WI38 (cell line): ENCODE data around the gene LY6G6F.

Experiments used
- H3K4me3 ChIP-seq: 2 replicates; pipeline ENCODE4 v1.5.1; 2011; ENCODE audit warnings: low read depth, mild to moderate bottlenecking, control low read depth, low read length
- TF ChIP-seq, protein P1 (sequence below): IDR thresholded peaks from 2 replicates; pipeline ENCODE4 v1.5.1; 2012; ENCODE audit warnings: low read depth, mild to moderate bottlenecking, control low read depth, low read length

LY6G6F gene

DNA sequence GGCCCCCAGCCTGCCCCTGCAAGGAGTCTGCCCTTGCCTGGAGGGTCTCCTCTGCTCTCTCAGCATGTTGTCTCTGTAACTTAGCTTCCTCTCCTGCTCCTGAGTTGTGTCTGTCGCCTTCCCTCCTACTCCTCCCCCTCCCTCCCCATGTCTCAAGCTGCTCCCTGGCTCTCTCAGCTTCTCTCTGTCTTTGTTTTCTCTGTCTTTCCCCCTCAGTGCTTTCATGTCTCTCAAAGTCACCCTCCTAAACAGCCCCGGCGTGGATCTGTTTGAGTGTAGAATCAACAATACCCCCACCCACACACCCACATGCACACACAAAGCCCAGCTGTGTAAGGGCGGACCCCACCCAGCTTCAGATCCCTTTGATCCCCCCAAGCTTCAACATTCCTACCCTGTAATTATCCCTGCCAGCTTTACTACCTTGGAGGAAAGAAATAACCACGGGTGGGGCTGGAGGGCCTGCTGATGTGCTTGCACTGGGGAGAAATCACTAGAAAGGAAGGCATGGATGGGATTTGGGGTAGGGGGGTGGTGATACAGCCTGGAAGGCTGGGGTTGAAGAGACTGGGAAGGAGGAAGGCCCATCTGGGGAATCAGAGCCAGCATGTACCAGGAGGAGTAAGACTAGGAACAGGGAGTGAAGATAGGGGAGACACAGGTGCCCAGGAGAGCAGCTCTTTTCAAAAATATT lies 7.5 kb downstream of the LY6G6F start:
- no peak overlapping the region for H3K4me3 ChIP-seq
- TF ChIP-seq, protein P1, sequence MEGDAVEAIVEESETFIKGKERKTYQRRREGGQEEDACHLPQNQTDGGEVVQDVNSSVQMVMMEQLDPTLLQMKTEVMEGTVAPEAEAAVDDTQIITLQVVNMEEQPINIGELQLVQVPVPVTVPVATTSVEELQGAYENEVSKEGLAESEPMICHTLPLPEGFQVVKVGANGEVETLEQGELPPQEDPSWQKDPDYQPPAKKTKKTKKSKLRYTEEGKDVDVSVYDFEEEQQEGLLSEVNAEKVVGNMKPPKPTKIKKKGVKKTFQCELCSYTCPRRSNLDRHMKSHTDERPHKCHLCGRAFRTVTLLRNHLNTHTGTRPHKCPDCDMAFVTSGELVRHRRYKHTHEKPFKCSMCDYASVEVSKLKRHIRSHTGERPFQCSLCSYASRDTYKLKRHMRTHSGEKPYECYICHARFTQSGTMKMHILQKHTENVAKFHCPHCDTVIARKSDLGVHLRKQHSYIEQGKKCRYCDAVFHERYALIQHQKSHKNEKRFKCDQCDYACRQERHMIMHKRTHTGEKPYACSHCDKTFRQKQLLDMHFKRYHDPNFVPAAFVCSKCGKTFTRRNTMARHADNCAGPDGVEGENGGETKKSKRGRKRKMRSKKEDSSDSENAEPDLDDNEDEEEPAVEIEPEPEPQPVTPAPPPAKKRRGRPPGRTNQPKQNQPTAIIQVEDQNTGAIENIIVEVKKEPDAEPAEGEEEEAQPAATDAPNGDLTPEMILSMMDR: no peak

DNA sequence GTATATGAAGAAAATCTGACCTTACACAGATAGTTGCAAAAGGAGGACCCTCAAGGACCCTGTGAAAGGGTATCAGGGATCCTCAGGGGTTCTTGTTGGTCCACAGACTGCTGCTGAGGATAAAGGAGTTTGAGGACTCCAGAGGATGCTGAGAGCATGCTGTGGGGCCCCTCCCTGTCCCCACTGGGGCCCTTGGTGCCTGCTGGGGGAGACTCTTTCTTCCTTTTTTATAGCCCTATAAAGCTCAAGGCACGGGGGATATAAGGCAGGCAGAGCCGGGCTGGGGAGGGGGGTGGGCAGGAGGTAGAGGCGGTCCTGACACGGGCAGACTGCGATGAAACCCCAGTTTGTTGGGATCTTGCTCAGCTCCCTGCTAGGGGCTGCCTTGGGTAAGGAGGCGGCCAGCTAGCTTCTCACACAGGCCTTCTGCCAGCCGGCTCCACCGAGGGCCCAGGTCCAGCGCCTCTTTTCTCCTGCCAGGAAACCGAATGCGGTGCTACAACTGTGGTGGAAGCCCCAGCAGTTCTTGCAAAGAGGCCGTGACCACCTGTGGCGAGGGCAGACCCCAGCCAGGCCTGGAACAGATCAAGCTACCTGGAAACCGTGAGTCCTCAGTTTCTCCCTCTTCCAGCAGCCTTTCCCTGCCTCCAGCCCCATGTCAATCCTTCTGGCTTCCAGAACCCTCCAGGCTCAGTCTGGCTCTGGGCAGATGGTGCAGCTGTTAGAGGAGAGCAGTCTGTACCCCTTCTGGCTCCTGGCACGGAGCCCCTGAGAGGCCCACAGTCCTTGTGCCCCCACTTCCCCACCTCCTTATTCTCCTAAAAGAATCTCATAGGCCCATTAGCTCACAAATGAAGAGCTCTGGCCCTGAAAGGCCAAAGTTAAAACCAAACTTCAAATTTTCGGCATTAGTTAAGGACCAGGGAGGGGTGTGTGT lies 8.6 kb downstream of the LY6G6F start, which contains the start of gene LY6G6D:
TSS of gene LY6G6D (plus strand) at position 327 of the 937 bp plus-strand sequence. CDS start at position 335, 8 bp downstream.
- TF ChIP-seq, protein P1: no peak
- no peak within 1 kb of the TSS for H3K4me3 ChIP-seq

DNA sequence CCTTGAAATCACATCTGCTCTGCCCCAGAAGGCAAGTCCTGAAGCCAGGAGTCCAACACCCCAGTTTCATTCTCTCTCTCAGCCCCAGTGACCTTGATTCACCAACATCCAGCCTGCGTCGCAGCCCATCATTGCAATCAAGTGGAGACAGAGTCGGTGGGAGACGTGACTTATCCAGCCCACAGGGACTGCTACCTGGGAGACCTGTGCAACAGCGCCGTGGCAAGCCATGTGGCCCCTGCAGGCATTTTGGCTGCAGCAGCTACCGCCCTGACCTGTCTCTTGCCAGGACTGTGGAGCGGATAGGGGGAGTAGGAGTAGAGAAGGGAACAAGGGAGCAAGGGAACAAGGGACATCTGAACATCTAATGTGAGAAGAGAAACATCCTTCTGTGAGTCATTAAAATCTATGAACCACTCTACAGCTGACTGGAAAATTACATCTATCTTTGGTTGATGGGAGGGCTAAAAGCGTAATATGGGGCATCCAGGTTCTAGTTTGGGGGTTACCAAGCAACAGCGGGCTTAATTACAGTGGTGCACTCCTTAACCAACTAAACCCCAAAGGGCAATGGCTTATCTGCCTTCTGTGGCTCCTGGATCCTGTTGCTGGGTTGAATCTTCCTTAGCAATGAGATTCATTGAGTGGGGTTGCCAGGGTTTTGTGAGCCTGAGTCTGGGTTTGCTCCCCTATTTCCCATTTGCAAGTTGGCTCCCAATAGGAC lies 11.0 kb downstream of the LY6G6F start:
- H3K4me3 ChIP-seq: no peak overlapping the region
- TF ChIP-seq, protein P1: no peak

DNA sequence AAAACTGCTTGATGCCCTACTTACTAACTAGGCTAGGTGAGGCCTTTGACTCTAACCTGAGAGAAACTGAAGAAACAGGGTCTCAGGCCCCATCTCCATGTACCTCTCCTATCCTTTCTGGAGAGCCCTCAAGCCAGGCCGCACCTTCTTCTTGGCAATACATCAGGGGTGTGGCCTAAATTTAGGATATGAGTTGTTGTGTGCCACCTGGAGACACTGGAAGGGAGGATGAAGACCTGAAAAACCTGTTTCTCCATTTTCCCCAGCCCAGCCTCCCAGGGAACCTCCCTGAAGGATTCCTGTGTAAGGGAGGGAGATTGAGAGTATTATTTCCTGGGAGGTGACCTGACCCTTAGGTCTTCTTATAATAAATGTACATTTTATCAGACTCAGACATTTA lies 11.6 kb downstream of the LY6G6F start:
- TF ChIP-seq, protein P1: no peak
- no peak overlapping the region for H3K4me3 ChIP-seq

DNA sequence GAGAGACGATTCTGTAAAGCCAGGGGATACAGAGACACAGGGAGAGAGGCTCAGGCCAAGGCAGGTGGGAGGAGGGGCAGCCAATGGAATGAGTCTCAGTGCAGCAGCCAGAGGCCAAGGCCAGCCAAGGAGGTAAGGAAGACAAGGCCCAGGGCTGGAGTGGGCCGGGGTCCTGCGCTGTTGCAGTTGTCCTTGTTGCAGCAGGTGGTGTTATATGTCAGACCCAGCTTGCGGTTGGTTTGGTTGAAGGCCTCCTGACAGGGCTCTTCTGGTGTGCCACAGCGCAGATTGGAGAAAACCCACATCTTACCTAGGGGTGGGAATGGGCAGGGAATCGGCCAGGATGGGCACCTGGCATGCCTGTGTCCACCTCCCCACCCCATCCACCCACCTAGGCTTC lies 12.3 kb downstream of the LY6G6F start:
- no peak overlapping the region for H3K4me3 ChIP-seq
- TF ChIP-seq, protein P1: no peak

DNA sequence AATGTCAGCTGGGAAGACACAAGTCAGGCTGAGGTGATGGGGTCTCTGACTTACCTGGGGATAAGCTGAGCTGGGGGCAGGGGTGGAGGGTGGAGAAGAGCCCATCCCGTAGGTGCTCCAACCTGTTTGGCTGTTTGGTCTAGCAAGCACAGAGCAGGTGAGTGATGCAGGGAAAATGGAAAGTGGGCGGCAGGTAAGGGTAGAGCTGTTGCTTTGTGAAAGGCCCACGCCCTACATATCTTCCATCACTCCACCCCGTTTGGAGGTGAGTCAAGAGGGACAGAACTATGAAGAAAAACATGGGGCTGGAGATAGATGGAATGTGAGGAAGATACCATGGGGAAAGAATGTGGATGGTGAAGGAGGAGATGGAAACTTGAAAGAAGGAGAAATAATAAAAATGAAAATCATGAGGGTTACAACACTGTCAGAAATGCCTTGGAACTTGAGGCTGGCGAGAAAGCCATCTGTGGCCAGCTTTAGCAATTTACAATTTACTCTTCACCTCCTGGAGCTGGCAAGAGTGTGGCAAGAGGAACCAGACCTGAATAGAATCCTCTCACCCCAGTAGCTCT lies 13.6 kb downstream of the LY6G6F start:
- H3K4me3 ChIP-seq: no peak overlapping the region
- TF ChIP-seq, protein P1: no peak
